A673 (cell line): ENCODE data around the gene POGLUT3. TPM values are rescaled to one million over a fixed set of nuclear protein-coding genes. Genes with fewer than 3 reads are reported as not detected.

ENCODE experiments used
- BruUV-seq: library from RNA; stranded (reverse); fragments of 400-500 nt; replicated peaks from 2 replicates; lab custom pipeline; 2021; lab: Mats Ljungman, UMichigan
- CTCF ChIA-PET: fragments of 300-600 bp; sonication (Branson Sonifier 250); formaldehyde crosslinking; loops from one replicate; lab custom pipeline; 2022; ENCODE audit warnings: antibody characterized with exemption; lab: Charles Lee
- POLR2A ChIA-PET: fragments of 300-600 bp; sonication (Branson Sonifier 250); formaldehyde crosslinking; loops from one replicate; lab custom pipeline; 2022; ENCODE audit warnings: antibody characterized with exemption; ENCODE audit not compliant: low non-redundant PET; lab: Charles Lee
- DNase-seq: peaks from one replicate; pipeline ENCODE4 v3.0.0-alpha.2; 2015; ENCODE audit warnings: low spot score
- H3K27ac ChIP-seq: fragments of 200-600 bp; sonication (generic); 2 replicates; pipeline ENCODE4 v1.5.1; 2016; ENCODE audit warnings: mixed run types, low read depth, mild to moderate bottlenecking, mixed read lengths, antibody characterized with exemption, low read length; ENCODE audit not compliant: poor library complexity, severe bottlenecking
- H3K27me3 ChIP-seq: fragments of 200-600 bp; sonication (generic); replicated peaks from 2 replicates; pipeline ENCODE4 v1.6.1; 2017; ENCODE audit warnings: mixed run types, low read depth, mild to moderate bottlenecking, mixed read lengths, antibody characterized with exemption, low read length; ENCODE audit not compliant: insufficient read depth, poor library complexity
- H3K36me3 ChIP-seq: fragments of 200-600 bp; sonication (generic); 2 replicates; pipeline ENCODE4 v1.6.1; 2016; ENCODE audit warnings: mixed run types, mild to moderate bottlenecking, mixed read lengths, antibody characterized with exemption, low read length; ENCODE audit not compliant: insufficient read depth, poor library complexity, severe bottlenecking
- H3K4me1 ChIP-seq: fragments of 200-600 bp; sonication (generic); 2 replicates; pipeline ENCODE4 v1.6.1; 2017; ENCODE audit warnings: mixed run types, mild to moderate bottlenecking, mixed read lengths, antibody characterized with exemption, low read length; ENCODE audit not compliant: insufficient read depth, poor library complexity, severe bottlenecking
- H3K4me3 ChIP-seq: fragments of 200-600 bp; sonication (generic); 2 replicates; pipeline ENCODE4 v1.5.1; 2016; ENCODE audit warnings: low read depth, mixed run types, mild to moderate bottlenecking, mixed read lengths, low read length; ENCODE audit not compliant: poor library complexity, severe bottlenecking
- H3K9me3 ChIP-seq: fragments of 200-600 bp; sonication (generic); 2 replicates; pipeline ENCODE4 v1.6.1; 2016; ENCODE audit warnings: mixed run types, low read depth, mild to moderate bottlenecking, mixed read lengths, antibody characterized with exemption, low read length; ENCODE audit not compliant: poor library complexity, severe bottlenecking
- EZH2 ChIP-seq: fragments of 200-600 bp; sonication (generic); IDR thresholded peaks from 2 replicates; pipeline ENCODE4 v1.6.1; 2017; ENCODE audit warnings: borderline replicate concordance, low read depth, mild to moderate bottlenecking, mixed read lengths, antibody characterized with exemption, low read length; ENCODE audit not compliant: poor library complexity, severe bottlenecking
- intact Hi-C: fragments of 100-400 bp; cut with micrococcal nuclease; formaldehyde crosslinking; loops from one replicate; pipeline ENCODE4 v1.10.0; 2022; ENCODE audit not compliant: unreplicated experiment
- total RNA-seq: library from RNA; stranded (reverse); gene quantifications from 2 replicates; pipeline ENCODE4 v1.2.3, GENCODE V29; 2021
- TF ChIP-seq, protein P1 (sequence below): fragments of 300-800, 200-600 bp; sonication (generic); conservative IDR thresholded peaks from 2 replicates; pipeline ENCODE4 v1.5.1; 2017; ENCODE audit warnings: low read depth, mild to moderate bottlenecking, antibody characterized with exemption, low read length, moderate library complexity, mixed read lengths

Gene POGLUT3
- total RNA-seq, 1 experiment from 2014 or later: 81.2 TPM

DNA sequence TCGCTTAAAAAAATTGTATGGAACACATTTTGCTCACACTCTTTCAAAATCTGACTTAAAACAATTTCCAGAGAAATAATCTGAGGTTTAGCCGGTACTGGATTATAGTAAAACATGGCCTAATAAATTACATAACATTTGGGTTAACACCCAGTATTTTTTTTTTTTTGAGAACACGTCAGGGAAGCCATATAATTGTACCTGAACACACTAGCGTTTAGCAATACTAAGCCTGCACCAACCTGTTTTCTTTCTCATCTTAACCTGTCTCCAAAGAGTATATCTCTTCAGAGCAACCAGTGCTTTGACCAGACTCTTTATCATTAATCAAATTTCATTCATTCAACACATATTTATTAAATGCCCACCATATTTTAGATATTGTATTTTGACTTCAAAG is 2.0 kb upstream of the POGLUT3 start:
- intact Hi-C loops: no loop called here
- BruUV-seq: no TSS peak
- no peak overlapping the region for H3K27ac ChIP-seq
- POLR2A ChIA-PET: no interaction called here
- peaks cover 14% of the 10 kb centered on the region for H3K4me1 ChIP-seq
- no peak for TF ChIP-seq EZH2
- TF ChIP-seq, protein P1, sequence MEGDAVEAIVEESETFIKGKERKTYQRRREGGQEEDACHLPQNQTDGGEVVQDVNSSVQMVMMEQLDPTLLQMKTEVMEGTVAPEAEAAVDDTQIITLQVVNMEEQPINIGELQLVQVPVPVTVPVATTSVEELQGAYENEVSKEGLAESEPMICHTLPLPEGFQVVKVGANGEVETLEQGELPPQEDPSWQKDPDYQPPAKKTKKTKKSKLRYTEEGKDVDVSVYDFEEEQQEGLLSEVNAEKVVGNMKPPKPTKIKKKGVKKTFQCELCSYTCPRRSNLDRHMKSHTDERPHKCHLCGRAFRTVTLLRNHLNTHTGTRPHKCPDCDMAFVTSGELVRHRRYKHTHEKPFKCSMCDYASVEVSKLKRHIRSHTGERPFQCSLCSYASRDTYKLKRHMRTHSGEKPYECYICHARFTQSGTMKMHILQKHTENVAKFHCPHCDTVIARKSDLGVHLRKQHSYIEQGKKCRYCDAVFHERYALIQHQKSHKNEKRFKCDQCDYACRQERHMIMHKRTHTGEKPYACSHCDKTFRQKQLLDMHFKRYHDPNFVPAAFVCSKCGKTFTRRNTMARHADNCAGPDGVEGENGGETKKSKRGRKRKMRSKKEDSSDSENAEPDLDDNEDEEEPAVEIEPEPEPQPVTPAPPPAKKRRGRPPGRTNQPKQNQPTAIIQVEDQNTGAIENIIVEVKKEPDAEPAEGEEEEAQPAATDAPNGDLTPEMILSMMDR: no peak
- H3K27me3 ChIP-seq: no peaks in the 10 kb centered on the region
- no peaks in the 10 kb centered on the region for H3K36me3 ChIP-seq
- no peak for DNase-seq
- no peak overlapping the region for H3K4me3 ChIP-seq
- no peaks in the 10 kb centered on the region for H3K9me3 ChIP-seq
- CTCF ChIA-PET: no interaction called here

DNA sequence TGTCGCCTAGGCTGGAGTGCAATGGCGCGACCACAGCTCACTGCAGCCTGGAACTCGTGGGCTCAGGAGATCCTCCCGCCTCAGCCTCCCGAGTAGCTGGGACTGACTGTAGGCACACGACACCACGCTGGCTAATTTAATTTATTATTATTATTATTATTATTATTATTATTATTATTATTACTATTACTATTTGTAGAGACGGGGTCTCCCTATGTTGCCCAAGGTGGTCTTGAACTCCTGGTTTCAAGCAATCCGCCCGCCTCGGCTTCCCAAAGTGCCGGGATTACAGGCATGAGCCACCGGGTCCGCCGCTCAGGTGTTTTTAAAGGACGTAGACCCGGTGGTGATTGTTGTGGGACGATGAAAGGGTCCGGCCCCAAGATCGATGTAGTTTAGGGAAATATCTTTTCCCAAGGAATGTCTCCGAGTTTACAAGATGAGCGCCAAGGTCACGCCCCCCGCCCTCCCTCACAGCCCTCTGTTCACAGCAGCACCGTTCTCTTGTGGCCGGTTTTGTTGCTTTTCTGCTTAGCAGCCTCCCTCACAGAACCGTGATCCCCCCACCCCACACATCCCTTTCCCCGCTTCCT is 728 bp upstream of the POGLUT3 start:
- Histone ChIP-seq H3K9me3 (no peaks in the 10 kb centered on the region), H3K4me3 (peak overlapping the region; percentile 62), H3K4me1 (peaks cover 14% of the 10 kb centered on the region), H3K36me3 (peaks cover 4% of the 10 kb centered on the region), H3K27me3 (no peaks in the 10 kb centered on the region), H3K27ac (peak overlapping the region; percentile 97)
- intact Hi-C loops: loop anchor here (10.0 kb wide), 1 partner anchor 274 kb away; the partner anchor contains the start of genes ATM and NPAT
- TF ChIP-seq, protein P1: no peak
- no peak for TF ChIP-seq EZH2
- DNase-seq: no peak
- ChIA-PET POLR2A (interaction anchor here (0.8 kb wide), 1 partner anchor 173 kb away, joined by 5 read pairs; no protein-coding TSS in a partner anchor), CTCF (no interaction called here)
- no TSS peak for BruUV-seq

DNA sequence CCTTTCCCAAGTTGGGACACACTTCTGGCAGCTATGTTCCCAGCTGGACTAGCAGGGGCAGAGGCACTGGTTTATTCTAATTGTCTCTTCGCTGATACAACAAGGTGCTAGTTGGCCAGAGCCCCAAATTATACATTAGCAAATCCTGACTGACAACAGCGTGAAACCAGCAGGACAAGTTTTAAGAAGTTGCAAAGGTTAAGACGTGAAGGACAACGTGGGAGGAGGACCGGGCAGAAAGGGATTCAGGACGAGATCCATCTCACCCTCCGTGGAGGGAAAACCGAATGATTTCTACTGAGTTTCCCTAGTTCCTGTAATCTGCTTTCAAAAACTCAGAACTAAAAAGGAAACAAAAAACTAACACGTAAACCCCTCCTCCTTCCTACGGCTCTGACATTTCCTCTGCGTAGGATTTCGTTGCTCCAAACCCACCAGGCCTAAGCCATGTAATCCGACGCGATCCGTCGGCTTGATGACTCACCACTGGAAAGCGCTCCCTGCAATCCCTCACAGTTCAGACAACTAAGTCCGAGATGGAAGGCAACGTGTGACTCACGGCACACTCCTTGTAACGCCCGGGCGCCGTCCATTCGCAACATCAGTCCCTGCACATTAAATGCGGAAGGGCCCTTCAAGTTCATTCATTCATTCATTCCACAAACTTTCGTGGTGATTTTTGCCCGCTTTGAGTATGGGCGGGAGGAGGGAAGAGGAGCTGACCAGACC is 703 bp downstream of the POGLUT3 start:
- H3K36me3 ChIP-seq: peaks cover 4% of the 10 kb centered on the region
- TF ChIP-seq EZH2: no peak
- TF ChIP-seq, protein P1: no peak
- DNase-seq: peak; percentile 98
- no peaks in the 10 kb centered on the region for H3K27me3 ChIP-seq
- H3K27ac ChIP-seq: peak overlapping the region; percentile 97
- CTCF ChIA-PET: no interaction called here
- peak overlapping the region; percentile 62 for H3K4me3 ChIP-seq
- POLR2A ChIA-PET: no interaction called here
- H3K4me1 ChIP-seq: peaks cover 14% of the 10 kb centered on the region
- intact Hi-C loops: loop anchor here (10.0 kb wide), 1 partner anchor 273 kb away; the partner anchor contains the start of genes ATM and NPAT
- H3K9me3 ChIP-seq: no peaks in the 10 kb centered on the region
- TSS peak; percentile 47 for BruUV-seq
